D341Med (cell line): Measurements from ENCODE around the gene NAT9.
A peak's percentile ranks its signal among the peaks of the same experiment; 100 is the strongest.

Experiments used
- DNase-seq: peaks from one replicate; pipeline ENCODE4 v3.0.0; 2012; ENCODE audit warnings: low spot score

Gene NAT9

DNA sequence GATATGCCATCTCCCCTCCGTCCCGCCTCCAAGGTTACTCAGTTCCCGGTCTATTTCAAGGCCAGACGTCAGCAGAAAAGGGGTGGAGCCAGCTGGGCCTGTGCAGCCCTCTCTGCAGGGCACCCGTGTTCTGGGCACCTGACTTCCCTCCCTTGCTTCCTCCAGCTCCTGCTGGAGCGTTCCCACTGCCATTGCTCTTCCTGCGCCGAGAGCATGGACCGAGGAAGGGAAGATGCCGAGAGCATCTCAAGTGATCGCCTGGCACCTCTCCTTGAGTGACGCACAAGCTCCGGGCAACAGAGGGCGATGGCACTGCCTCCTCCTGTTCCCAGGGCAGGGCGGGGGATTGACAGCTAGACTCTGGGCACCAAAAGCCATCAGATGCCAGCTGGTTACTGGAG, 29.4 kb upstream of the NAT9 start:
- DNase-seq: no peak

DNA sequence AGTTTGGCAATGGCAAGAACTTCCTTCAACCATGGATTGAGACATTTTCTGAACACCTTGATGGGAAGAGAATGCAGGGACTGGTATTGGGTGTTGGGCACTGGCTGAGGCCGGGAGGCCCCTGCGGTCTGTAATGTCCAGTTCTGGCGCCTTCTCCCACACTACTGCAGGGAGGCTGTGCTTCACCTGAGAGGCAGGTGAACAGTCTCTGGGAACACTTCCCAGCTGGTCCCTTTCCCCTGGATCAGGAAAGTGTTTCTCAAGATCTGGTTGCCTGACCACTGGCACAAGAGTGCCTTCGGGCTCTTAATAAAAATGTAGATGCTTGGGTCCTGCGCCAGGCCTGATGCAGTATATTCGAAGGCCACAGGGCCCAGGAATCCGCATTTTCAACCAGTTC, 28.5 kb upstream of the NAT9 start:
- no peak for DNase-seq

DNA sequence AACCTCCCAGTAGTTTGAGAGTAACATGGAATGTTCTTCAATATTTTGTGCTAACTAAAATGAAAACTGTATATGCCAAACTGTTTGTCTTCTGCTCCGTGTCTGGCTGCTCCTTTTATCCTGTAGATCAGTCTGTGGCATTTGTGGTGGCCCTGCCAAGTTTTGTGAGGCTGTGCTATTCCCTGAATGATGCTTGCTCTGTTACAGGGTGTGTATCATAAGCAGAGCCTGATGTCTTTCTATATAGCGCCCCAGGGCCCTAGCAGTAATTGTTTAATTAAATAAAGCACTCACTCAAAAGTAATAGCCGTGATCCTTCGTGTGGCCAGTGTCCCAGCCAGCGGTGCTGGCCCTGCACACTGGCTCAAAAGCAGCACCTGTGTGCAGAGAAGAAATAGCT, 27.8 kb upstream of the NAT9 start:
- DNase-seq: no peak

DNA sequence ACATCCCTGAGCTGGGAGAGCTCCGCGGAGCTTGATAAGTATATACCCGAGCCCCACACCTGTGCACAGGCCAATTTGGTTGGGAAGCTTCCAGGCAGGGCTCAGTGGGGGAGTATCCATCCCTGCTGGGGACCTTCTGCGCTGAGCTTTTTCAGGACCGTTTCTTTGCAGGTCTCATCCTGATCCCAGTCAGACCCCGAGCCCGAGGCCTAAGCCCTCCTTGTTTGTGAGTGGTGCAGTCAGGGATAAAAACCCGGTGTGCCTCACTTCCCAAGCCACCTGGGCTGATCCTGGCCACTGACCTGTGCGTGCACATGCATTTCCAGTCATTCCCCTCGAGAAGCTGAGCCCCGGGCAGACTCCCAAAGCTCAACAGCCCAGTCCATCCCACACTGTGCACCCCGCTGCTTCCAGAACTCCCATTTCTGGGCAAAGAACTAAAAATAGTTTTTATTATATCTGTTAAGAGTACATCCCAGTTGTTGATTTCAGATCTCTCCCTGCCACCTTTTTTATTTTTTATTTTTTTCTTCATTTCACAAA, 27.3 kb upstream of the NAT9 start:
- no peak for DNase-seq

DNA sequence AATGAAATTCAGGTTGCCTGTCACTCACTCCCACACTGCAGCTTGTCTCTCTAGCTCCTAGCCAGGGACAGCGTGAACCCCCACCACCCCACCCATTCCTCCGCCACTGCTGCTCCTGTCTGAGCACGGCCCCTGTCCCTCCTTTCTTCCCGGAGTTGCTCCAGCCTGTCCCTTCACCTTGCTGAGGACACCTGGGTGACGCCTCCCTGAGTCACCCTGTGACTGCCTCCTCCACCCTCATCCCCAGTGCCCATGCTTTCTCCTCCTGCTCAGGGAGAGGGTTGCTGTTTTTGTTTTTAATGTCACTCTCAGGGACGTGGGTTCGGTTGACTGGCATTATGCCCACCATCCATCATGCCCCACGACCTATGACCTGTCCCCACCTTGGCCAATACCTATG, 25.8 kb upstream of the NAT9 start:
- DNase-seq: no peak

DNA sequence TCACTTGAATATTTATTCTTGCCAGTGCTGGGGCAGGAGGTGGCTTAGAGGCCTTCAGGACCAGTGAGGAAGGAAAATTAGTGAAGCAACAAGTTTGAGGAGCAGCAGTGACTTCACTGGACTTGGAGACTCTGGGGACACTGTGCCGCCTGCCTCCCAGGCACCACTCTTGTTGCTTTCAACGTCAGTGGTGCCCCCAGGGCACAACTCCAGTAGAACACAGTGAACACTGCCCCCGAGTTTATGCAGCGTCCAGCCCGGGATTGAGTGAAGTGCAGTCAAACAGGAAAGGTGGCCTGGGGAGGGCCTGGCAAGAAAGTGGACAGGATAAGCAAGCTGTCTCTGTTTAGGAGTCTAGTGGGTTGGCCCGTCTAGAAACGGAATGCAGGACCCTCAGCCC, 24.4 kb upstream of the NAT9 start:
- no peak for DNase-seq

DNA sequence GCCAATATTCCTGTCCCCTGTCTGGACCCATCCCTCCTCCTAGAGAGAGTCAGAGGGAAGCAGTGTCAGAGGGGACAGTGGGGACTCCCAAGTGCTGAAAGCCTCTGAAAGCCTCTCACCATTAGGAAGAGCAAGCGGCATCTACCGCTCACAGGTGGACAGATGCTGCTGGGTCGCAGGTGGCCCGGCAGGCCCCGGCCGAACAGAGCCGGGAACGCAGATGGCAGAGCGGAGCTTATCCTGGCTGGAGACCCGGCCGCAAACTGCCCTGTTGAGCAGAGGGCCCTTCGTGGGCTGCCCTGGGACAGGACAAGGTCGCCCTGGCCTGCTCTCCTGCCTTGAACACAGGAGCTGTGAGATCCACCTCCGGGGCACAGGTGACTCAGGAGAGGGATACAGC, 23.0 kb upstream of the NAT9 start:
- no peak for DNase-seq

DNA sequence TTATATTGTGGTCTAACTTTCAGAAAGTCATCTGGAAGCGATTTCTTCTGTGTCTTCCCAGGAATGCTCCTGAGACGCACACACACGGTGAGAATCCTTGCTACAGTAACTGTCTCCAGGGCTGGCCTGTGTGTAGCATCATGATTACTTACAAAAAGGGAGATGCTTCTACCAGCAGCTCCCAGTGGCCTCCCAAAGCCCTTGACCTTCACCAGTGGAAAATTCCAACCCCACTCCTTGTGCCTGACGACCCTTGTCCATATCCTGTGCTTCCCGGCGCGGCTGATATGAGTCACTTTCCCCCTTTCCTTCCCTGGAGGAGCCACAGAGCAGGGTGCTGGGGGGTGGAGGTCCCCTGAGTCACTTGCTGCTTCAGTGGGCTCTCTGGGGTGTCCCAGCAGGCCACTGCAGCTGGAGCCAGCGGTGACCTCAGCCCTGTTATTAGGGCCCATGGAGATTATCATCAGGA, 22.1 kb upstream of the NAT9 start:
- no peak for DNase-seq

DNA sequence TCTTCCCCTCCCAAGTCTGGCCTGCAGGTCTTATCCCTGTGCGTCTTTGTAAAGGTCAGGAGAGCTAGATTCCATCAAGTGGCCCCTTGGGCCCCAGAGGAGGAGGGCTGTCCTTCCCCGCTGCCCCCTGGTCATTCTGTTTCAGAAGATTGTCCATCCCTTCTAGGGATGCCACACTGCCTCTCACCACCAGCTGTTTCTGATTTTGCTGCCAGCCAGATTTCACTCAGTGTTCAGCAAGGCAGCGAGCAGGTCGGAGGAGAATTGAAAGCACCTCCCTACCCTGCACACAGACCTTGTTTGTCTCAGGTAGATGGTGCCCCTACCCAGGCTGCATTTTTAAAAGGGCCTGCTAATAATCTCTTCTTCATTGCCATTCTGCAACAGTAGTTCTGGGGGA, 21.7 kb upstream of the NAT9 start:
- no peak for DNase-seq

DNA sequence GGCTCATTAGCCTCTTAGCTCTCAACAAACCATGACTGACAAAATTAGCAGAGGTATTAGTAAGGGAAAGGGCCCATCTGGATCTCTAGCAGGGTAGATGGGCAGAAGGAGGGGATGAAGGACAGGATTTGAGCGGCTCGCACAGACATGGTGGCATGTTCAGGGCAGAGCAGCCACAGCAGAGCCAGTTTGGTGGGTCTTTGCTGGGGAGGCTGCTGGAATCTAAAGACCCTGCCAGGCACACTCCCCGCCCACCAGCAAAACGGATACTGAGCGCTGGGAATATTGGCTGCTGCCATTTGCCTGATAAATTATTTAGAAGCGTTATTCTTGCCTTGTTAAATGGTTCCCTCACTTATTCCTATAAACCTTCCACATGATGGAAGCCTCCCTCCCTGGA, 20.7 kb upstream of the NAT9 start:
- DNase-seq: no peak

DNA sequence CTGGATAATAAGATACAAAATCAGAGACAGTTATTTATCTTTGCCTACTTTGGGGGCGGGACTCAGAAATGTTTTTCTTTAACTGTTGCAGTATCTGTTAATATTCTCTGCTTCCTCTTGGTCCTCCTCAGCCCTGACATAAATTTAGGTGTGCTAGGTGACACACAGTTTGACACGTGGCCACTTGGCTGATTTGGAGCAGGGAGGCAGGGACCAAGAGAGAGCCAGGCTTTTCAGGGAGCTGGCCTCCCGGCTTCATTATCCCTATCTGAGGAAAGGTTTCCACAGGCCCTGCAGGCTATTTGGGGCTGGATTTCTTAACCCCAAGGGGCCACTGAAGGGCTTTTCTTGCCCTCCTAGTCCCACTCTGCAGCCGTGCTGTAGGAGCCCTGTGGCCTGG, 20.1 kb upstream of the NAT9 start:
- no peak for DNase-seq

DNA sequence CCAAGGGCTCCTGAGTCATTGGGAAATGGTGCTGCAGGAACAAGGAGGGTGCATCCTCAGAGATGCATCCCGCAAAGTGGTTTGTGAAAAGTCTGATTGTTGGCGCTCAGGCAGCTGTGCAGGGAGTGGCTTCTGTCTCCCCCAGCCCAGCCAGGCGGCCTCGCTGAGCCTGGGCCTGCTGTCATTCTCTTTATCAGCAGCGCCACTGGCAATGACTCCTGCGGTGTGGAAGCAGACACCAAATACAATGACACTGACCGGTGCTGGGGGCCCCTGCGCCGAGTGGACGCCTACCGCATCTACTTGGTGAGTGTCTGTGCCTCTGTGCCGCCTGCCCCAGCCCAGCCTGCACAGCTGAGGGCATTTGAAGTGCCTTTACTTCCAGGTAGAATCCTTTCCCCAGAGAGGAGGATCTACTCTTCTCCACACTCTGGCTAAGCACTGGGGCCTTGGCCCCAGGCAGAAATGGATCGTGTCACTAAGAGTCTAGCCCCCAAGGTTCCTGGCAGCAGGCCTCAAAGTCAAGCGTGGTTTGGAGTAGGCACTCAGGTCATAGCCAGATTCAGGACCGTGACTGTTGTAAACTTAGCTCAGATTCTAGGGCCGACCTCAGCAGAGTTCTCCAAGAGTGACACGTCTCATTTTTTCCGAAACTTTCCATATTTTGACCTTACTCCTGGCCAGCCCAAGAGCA, 19.3 kb upstream of the NAT9 start:
- DNase-seq: no peak

DNA sequence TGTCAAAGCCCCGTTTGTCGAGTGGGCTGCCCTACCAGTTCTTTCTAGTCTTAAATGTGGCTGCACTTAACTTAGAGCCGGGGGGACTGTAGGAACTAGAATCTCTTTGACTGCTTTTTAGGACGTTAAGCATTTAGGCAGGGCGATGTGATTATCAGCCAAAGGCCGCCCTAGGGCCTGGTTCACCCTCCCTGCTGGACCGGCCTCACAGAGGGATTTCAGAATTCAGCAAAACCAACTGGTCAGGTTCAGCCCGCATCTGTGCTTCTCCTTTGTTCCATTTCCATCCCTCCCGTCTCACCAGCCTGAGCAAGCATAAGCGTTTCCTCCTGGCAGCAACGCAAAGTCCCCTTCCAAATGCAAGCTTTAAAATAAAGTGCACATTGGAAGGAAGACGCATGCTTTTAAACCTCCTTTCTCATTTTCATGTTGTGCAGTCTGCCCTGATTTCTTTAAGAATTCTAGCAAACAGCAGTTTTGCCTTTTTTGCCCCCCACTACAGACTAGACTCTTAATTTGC, 16.5 kb upstream of the NAT9 start:
- DNase-seq: no peak

DNA sequence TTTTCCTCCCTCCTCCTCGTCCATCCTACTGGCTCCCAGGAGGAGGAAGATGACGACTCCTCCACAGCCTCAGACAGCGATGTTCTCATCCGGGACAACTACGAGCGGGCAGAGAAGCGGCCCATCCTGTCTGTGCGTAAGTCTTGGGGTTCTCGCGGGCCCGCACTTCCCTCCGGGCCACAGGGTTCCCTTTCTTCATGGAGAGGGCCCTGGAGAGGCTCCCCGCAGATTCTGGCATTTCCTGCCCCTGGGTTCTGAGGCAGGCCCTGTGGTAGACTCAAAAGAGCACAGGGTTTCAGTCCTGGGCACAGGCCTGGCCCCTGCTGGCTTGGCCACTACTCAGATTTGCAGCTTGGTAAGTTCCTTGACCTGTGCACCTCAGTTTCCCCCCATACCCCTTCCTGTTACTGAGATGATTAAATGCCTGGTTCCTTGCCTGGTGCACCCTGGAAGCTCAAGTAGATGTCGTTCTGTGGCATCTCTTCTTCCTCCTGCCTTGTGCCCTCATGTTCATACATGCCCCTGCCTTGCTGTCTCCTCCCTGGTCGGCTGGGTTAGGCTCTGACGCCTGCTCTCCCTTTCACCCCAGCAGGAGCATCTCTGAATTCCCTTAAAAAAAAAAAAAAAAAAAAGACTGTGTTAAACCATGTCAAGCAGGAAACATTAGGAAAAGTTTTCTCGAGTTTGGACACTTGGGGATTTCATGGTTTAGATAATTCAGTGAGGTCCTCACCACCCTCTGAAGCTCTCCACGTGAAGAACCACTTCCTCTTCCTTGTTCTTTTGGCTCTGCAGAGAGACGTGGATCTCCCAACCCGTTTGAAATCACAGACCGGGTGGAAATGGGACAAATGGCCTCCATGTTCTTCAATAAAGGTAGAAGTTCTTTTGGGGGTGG, 14.3 kb upstream of the NAT9 start:
- no peak for DNase-seq

DNA sequence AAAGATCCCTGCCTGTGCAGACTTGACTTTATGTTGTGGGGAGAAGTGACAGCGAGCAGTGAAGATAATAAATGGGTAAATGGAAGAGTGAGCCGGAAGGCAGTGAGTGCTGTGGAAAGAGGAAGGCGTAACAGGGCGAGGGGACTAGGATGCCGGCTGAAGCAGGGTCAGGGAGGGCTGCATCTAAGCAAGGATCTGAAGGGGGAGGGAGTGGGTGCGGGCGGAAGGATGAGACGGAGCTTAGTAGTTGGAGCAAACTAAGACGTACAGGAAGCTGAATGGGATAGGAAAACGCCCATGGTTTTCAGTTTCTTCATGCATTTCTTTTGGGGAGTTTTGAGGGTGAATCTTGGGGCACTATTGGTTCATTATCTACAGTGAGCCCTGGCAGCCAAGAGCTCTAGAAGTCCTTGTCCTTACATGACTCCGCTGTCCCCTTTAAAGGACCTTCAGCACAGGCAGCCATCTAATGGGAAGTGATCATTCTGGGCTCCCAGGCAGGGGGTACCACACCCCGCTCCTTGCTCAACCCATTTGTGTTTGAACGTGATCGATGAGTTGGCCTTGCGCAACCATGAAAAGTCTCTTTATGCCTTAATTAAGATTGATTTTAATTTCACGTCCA, 10.4 kb upstream of the NAT9 start:
- DNase-seq: no peak

DNA sequence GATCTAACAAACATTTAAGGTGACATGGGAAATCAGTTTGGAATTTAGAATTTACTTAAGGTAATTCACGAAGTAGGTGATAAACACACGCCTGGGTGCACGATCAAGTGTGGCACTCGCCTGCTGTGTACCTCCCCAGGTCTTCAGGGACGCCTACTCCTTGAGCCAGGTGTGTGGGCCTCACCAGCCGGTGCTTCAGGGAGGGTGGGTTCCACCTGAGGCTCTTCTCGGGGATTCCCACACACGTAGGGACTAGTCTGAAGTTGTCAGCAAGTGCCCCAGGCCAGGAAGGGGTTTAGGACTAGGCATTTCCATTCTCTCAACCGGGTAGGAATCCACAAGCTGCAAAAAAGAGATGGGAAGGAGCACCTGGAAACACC, 9.8 kb upstream of the NAT9 start:
- no peak for DNase-seq

DNA sequence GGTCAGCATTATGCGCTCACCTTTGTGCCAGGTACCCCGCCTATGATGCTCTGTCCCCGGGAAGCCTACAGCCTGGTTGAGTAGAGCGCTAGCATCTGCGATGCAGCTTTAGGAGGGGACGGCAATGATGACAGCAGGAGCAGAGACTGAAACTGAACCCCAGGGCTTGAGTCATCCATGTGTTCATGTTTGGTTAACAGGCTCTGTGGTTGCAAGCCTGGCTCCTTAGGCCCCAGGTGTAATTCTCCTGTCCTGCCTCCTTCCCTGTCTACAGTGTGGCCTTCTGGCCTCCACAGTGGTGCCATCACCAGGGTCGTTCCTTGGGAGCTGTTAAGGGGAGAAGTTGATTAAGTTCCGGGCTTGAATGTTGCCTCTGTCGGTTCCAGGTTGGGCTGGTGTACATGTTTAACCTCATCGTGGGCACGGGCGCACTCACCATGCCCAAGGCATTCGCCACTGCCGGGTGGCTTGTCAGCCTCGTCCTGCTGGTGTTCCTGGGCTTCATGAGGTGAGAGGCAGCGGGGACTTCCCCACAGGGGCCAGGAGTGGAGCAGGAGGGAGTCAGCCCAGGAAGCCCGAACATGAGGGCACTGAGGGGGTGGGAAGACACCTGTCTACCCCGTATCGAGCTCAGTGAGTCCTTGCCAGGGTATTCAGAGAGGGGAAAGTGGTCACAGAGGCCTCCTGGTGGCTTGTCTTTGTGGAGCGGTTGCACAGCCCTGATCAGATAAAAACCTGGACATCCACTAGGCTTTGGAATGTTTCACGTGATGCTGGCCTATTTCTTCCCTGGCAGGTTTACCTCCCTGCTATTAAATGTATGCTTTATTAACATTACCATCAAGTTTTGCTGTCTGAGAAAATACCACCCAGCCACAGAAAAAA, 9.2 kb upstream of the NAT9 start:
- DNase-seq: no peak

DNA sequence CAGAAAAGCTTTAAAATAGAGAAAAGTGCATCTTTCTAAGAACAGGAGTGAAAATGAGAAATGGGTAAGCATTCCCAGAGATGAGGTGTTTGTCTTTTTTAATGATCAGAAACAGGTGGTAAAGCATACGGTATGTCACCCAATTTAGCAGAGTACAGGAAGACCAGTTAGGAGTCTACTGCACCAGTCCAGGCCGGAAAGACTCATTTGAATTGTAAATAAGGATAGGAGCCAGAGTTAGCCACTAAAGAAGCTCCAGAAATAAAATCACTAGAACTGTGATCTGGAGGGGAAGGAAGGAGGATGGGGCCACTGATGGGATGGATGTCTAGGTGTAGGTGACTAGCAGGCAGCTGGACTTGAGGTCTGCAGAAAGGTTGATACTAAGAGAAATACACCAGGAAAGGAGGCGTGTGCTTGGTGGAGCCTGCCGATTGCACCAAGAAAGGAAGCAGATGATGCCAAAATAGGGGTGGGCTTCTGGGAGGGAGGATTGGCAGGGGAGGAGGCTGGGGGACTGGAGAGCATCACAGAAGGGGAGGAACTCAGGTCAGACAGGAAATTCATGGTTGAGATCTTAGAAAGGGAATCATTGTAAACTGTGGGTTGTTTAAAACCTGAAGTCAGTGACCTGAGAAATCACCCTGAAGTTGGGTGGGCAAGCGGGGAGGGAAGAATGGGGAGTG, 8.1 kb upstream of the NAT9 start:
- no peak for DNase-seq

DNA sequence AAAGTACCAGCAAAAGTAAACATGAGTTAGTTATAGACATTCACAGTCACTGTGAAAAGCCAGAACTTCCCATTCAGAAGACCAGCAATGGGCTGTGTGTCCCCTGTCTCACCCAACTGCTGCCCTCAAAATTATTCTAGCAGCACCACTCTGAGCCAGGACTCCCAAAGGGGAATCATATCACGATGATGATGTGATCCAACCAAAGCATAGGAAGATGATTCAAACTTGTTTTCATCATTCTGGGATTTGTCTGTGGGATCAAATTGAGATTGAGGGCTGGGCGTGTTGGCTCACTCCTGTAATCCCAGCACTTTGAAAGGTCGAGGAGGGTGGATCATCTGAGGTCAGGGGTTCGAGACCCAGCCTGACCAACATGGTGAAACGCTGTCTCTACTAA, 6.4 kb upstream of the NAT9 start:
- DNase-seq: no peak

DNA sequence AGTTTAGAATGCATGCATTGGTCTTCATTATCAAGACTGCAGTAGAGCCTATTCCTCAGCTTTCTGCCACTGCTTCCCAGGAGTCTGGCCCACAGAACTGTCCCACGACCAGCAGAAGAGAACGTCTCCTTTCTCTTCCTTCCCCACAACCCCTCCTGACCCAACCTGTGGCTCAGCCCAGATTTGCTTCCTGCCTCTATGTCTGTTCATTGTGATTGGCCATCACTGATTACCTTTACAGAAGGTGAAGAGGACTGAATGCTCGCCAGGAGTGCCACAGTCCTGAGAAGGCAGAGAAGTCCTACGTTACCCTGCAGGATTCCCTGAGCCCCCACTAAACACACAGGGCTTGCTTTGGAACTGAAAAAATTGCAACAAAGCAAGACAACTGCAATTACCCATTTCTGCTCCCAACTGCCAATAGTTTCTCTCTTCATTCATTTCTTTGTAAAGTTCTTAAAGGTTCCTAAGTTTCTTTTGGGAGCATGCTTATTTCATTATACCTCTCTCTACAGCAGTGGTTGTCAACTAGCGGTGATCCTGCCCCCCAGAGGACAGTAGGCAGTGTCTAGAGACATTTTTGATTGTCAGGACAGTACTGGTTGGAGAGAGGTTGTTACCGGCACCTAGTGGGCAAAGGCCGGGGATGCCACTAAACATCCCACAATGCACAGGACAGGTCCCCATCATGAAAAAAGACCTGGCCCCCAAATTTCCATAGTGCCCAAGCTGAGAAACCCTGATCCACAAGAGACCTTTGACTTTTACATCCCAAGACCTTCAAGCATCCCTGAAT, 4.5 kb upstream of the NAT9 start:
- DNase-seq: peak; percentile 84
